ENCODE data around the gene DEDD. TPM values are rescaled to one million over a fixed set of nuclear protein-coding genes. Genes with fewer than 3 reads are reported as not detected.

DEDD gene
- total RNA-seq, 1 experiment from 2014 or later: 39.2 TPM

DNA sequence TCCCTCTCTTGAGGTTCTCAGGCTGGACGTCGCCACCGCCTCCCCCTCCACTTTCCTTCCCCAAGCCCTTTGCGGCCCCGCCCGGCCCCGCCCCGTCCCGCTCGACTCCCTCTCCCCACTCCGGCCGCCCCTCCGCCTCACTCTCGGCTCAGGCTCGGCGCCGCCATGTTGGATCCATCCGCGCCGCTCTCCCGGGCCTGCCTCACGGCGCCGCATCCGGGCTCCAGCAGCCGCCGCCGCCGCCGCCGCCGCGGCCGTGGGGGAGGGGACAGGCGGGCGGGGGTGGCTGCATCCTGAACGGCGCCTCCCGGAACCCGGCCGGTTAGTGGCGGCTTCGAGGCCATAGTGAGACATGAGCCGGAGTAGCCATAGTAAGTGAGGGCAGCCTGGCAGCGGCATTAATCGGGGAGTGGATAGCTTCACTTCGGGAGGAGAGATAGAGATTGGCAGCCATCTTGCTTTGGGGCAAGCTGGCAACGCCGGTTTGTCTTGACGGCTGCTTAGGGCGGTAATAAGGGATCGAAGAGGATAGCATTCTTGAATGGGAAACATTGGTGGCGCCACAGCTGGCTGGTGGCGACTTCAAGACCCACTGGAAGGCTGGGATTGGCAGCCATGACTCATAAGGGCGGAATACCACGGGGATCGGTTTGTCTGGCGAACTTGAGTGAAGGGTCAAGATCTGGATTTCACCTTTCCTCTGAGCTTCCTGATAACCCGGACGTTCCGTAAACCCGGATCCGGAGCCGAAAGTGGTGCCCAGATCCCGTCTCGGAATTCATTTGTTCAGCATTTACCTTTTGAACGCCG, at the start of gene DEDD (continued):
- TF ChIP-seq, protein P1, sequence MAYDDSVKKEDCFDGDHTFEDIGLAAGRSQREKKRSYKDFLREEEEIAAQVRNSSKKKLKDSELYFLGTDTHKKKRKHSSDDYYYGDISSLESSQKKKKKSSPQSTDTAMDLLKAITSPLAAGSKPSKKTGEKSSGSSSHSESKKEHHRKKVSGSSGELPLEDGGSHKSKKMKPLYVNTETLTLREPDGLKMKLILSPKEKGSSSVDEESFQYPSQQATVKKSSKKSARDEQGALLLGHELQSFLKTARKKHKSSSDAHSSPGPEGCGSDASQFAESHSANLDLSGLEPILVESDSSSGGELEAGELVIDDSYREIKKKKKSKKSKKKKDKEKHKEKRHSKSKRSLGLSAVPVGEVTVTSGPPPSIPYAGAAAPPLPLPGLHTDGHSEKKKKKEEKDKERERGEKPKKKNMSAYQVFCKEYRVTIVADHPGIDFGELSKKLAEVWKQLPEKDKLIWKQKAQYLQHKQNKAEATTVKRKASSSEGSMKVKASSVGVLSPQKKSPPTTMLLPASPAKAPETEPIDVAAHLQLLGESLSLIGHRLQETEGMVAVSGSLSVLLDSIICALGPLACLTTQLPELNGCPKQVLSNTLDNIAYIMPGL (CRISPR knock-in tag; IDR thresholded peaks at IDR 0.05): no peak
- TF ChIP-seq, protein P2, sequence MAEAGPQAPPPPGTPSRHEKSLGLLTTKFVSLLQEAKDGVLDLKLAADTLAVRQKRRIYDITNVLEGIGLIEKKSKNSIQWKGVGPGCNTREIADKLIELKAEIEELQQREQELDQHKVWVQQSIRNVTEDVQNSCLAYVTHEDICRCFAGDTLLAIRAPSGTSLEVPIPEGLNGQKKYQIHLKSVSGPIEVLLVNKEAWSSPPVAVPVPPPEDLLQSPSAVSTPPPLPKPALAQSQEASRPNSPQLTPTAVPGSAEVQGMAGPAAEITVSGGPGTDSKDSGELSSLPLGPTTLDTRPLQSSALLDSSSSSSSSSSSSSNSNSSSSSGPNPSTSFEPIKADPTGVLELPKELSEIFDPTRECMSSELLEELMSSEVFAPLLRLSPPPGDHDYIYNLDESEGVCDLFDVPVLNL (CRISPR knock-in tag; IDR thresholded peaks at IDR 0.05; ENCODE audit: borderline replicate concordance, low read depth): no peak
- TF ChIP-seq, protein P3, sequence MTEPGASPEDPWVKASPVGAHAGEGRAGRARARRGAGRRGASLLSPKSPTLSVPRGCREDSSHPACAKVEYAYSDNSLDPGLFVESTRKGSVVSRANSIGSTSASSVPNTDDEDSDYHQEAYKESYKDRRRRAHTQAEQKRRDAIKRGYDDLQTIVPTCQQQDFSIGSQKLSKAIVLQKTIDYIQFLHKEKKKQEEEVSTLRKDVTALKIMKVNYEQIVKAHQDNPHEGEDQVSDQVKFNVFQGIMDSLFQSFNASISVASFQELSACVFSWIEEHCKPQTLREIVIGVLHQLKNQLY (CRISPR knock-in tag; IDR thresholded peaks at IDR 0.05): no peak
- TF ChIP-seq FOXJ3 (CRISPR knock-in tag; IDR thresholded peaks at IDR 0.05; ENCODE audit: borderline replicate concordance) (no peak), ESRRA (CRISPR knock-in tag; IDR thresholded peaks at IDR 0.05; ENCODE audit: borderline replicate concordance) (peak; percentile 51; the same call in 1 of the 2 replicates), NR2C2 (CRISPR knock-in tag; IDR thresholded peaks at IDR 0.05) (no peak; the same call in 1 of the 2 replicates), ZNF138 (CRISPR knock-in tag; conservative IDR thresholded peaks at IDR 0.05) (no peak), ZBTB21 (CRISPR knock-in tag; IDR thresholded peaks at IDR 0.05; ENCODE audit: borderline replicate concordance) (no peak), ZNF121 (CRISPR knock-in tag; IDR thresholded peaks at IDR 0.05) (peak; percentile 55; the same call in 1 of the 2 replicates), RORB (CRISPR knock-in tag; IDR thresholded peaks at IDR 0.05) (no peak), ELF4 (CRISPR knock-in tag; IDR thresholded peaks at IDR 0.05; ENCODE audit: low read depth) (no peak), SP1 (CRISPR knock-in tag; conservative IDR thresholded peaks at IDR 0.05) (peak; percentile 60; the same call in 1 of the 2 replicates), MXD4 (CRISPR knock-in tag; IDR thresholded peaks at IDR 0.05; ENCODE audit: borderline replicate concordance) (no peak), SMAD4 (CRISPR knock-in tag; IDR thresholded peaks at IDR 0.05) (no peak), GTF2I (CRISPR knock-in tag; conservative IDR thresholded peaks at IDR 0.05) (no peak)
- TF ChIP-seq, protein P4, sequence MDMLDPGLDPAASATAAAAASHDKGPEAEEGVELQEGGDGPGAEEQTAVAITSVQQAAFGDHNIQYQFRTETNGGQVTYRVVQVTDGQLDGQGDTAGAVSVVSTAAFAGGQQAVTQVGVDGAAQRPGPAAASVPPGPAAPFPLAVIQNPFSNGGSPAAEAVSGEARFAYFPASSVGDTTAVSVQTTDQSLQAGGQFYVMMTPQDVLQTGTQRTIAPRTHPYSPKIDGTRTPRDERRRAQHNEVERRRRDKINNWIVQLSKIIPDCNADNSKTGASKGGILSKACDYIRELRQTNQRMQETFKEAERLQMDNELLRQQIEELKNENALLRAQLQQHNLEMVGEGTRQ (CRISPR knock-in tag; IDR thresholded peaks at IDR 0.05): no peak
- TF ChIP-seq, protein P5, sequence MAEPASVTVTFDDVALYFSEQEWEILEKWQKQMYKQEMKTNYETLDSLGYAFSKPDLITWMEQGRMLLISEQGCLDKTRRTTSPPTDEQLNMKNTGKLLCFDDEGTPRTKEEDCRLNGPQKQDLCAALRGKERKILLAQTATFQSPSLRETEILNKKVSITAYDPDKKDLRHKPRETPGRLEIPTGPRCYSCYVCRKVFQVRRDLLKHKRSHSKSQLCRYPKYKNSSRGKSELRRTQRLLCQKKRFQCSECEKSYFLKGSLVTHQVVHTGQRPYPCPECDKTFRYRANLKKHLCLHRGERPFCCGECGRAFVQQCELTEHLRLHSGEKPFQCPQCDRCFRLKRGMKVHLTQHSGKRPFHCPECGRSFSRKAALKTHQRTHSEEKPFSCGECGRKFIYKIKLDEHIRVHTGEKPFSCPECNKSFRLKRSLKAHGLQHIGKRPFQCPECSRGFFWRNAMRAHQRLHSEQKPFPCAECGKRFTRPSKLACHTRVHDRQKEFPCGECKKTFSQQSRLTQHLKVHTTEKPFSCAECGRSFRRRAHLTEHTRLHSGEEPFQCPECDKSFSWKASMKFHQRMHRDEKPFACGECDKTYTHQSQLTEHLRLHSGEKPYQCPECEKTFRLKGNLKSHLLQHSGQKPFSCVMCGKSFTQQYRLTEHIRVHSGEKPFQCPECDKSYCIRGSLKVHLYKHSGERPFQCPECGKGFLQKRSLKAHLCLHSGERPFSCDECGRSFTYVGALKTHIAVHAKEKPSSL (CRISPR knock-in tag; conservative IDR thresholded peaks at IDR 0.05): no peak
- TF ChIP-seq, protein P6, sequence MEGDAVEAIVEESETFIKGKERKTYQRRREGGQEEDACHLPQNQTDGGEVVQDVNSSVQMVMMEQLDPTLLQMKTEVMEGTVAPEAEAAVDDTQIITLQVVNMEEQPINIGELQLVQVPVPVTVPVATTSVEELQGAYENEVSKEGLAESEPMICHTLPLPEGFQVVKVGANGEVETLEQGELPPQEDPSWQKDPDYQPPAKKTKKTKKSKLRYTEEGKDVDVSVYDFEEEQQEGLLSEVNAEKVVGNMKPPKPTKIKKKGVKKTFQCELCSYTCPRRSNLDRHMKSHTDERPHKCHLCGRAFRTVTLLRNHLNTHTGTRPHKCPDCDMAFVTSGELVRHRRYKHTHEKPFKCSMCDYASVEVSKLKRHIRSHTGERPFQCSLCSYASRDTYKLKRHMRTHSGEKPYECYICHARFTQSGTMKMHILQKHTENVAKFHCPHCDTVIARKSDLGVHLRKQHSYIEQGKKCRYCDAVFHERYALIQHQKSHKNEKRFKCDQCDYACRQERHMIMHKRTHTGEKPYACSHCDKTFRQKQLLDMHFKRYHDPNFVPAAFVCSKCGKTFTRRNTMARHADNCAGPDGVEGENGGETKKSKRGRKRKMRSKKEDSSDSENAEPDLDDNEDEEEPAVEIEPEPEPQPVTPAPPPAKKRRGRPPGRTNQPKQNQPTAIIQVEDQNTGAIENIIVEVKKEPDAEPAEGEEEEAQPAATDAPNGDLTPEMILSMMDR (IDR thresholded peaks at IDR 0.05): no peak
- TF ChIP-seq, protein P7, sequence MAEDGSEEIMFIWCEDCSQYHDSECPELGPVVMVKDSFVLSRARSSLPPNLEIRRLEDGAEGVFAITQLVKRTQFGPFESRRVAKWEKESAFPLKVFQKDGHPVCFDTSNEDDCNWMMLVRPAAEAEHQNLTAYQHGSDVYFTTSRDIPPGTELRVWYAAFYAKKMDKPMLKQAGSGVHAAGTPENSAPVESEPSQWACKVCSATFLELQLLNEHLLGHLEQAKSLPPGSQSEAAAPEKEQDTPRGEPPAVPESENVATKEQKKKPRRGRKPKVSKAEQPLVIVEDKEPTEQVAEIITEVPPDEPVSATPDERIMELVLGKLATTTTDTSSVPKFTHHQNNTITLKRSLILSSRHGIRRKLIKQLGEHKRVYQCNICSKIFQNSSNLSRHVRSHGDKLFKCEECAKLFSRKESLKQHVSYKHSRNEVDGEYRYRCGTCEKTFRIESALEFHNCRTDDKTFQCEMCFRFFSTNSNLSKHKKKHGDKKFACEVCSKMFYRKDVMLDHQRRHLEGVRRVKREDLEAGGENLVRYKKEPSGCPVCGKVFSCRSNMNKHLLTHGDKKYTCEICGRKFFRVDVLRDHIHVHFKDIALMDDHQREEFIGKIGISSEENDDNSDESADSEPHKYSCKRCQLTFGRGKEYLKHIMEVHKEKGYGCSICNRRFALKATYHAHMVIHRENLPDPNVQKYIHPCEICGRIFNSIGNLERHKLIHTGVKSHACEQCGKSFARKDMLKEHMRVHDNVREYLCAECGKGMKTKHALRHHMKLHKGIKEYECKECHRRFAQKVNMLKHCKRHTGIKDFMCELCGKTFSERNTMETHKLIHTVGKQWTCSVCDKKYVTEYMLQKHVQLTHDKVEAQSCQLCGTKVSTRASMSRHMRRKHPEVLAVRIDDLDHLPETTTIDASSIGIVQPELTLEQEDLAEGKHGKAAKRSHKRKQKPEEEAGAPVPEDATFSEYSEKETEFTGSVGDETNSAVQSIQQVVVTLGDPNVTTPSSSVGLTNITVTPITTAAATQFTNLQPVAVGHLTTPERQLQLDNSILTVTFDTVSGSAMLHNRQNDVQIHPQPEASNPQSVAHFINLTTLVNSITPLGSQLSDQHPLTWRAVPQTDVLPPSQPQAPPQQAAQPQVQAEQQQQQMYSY (CRISPR knock-in tag; IDR thresholded peaks at IDR 0.05): peak; percentile 86
- TF ChIP-seq, protein P8, sequence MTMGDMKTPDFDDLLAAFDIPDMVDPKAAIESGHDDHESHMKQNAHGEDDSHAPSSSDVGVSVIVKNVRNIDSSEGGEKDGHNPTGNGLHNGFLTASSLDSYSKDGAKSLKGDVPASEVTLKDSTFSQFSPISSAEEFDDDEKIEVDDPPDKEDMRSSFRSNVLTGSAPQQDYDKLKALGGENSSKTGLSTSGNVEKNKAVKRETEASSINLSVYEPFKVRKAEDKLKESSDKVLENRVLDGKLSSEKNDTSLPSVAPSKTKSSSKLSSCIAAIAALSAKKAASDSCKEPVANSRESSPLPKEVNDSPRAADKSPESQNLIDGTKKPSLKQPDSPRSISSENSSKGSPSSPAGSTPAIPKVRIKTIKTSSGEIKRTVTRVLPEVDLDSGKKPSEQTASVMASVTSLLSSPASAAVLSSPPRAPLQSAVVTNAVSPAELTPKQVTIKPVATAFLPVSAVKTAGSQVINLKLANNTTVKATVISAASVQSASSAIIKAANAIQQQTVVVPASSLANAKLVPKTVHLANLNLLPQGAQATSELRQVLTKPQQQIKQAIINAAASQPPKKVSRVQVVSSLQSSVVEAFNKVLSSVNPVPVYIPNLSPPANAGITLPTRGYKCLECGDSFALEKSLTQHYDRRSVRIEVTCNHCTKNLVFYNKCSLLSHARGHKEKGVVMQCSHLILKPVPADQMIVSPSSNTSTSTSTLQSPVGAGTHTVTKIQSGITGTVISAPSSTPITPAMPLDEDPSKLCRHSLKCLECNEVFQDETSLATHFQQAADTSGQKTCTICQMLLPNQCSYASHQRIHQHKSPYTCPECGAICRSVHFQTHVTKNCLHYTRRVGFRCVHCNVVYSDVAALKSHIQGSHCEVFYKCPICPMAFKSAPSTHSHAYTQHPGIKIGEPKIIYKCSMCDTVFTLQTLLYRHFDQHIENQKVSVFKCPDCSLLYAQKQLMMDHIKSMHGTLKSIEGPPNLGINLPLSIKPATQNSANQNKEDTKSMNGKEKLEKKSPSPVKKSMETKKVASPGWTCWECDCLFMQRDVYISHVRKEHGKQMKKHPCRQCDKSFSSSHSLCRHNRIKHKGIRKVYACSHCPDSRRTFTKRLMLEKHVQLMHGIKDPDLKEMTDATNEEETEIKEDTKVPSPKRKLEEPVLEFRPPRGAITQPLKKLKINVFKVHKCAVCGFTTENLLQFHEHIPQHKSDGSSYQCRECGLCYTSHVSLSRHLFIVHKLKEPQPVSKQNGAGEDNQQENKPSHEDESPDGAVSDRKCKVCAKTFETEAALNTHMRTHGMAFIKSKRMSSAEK (CRISPR knock-in tag; IDR thresholded peaks at IDR 0.05; ENCODE audit: borderline replicate concordance): no peak

Data from WTC11 (cell line).